ENCODE measurements around the gene CHP1. TPM values are rescaled to one million over a fixed set of nuclear protein-coding genes. Genes with fewer than 3 reads are reported as not detected.

CHP1 gene
- total and polyA plus RNA-seq, 9 of the 15 experiments (the other 6 are each of a cell fraction or from before 2014, with no cell fraction given), result 31.7 to 83.4 (median 67.6) TPM

DNA sequence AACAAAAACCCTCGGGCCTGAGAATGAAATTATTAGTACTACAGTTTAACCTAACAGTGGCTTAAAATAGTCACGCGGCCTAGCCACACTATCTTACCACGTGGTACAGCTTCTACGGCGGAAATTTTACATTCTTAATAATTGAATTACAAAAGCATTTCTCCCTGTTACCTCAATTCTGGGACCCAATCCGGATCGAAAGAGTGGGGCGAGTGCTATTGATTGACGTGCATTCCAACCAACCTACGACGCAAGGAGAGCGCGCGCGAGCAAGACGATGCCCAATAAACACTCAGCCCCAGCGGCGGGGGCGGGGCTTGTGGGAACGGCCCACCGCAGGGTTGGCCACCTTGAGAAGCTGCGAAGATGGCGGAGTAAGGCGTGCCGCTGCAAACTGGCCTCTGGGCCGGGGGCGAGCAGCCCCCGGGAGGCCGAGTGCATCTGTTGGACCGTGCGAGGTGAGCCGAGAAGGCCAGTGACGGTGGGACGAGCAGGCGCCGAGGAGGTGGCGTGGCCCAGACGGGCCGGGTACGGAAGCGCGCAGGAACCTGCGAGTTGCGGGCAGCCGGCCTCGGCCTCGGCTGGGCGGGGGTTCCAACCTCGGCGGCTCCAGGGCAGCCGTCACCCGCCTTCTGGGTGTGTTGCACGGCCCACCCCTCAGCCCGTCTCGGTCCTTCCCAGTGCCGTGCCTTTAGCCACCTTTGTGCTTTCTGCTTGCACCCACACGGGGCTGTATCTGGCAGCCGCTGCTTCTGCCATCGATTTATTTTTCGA is 52.8 kb downstream of the CHP1 start (continued):
- TF ChIP-seq FOXA3 (CRISPR knock-in tag; conservative IDR thresholded peaks at IDR 0.05 in 1 of 2, IDR thresholded peaks at IDR 0.05 in 1 of 2), result no peak
- no peak for TF ChIP-seq ZNF695 (CRISPR knock-in tag; IDR thresholded peaks at IDR 0.05)
- TF ChIP-seq, protein P1, sequence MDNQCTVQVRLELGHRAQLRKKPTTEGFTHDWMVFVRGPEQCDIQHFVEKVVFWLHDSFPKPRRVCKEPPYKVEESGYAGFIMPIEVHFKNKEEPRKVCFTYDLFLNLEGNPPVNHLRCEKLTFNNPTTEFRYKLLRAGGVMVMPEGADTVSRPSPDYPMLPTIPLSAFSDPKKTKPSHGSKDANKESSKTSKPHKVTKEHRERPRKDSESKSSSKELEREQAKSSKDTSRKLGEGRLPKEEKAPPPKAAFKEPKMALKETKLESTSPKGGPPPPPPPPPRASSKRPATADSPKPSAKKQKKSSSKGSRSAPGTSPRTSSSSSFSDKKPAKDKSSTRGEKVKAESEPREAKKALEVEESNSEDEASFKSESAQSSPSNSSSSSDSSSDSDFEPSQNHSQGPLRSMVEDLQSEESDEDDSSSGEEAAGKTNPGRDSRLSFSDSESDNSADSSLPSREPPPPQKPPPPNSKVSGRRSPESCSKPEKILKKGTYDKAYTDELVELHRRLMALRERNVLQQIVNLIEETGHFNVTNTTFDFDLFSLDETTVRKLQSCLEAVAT (IDR thresholded peaks at IDR 0.05), result peak; percentile 38 to 67; a peak in 2 of 4 replicates
- peak; percentile 97 for TF ChIP-seq MBD2 (IDR thresholded peaks at IDR 0.05; ENCODE audit: borderline replicate concordance, low read depth)
- no peak for TF ChIP-seq ZBTB17 (CRISPR knock-in tag; IDR thresholded peaks at IDR 0.05)
- no peak for TF ChIP-seq PHB2 (IDR thresholded peaks at IDR 0.05; ENCODE audit: low read depth)
- no peak for TF ChIP-seq NR1H2 (CRISPR knock-in tag; IDR thresholded peaks at IDR 0.05)
- TF ChIP-seq, protein P2, sequence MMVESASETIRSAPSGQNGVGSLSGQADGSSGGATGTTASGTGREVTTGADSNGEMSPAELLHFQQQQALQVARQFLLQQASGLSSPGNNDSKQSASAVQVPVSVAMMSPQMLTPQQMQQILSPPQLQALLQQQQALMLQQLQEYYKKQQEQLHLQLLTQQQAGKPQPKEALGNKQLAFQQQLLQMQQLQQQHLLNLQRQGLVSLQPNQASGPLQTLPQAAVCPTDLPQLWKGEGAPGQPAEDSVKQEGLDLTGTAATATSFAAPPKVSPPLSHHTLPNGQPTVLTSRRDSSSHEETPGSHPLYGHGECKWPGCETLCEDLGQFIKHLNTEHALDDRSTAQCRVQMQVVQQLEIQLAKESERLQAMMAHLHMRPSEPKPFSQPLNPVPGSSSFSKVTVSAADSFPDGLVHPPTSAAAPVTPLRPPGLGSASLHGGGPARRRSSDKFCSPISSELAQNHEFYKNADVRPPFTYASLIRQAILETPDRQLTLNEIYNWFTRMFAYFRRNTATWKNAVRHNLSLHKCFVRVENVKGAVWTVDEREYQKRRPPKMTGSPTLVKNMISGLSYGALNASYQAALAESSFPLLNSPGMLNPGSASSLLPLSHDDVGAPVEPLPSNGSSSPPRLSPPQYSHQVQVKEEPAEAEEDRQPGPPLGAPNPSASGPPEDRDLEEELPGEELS (CRISPR knock-in tag; IDR thresholded peaks at IDR 0.05; ENCODE audit: borderline replicate concordance), result peak; percentile 82; the same call in 1 of the 2 replicates
- no peak for TF ChIP-seq TAF15 (IDR thresholded peaks at IDR 0.05; ENCODE audit: low read depth, low read length)
- TF ChIP-seq, protein P3, sequence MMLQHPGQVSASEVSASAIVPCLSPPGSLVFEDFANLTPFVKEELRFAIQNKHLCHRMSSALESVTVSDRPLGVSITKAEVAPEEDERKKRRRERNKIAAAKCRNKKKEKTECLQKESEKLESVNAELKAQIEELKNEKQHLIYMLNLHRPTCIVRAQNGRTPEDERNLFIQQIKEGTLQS (IDR thresholded peaks at IDR 0.05), result peak; percentile 18; the same call in 1 of the 2 replicates
- TF ChIP-seq, protein P3 (CRISPR knock-in tag; conservative IDR thresholded peaks at IDR 0.05), result no peak
- peak; percentile 97 for TF ChIP-seq TAF9B (IDR thresholded peaks at IDR 0.05; ENCODE audit: partially characterized antibody)
- TF ChIP-seq RHOXF2B (CRISPR knock-in tag; conservative IDR thresholded peaks at IDR 0.05), result no peak
- TF ChIP-seq MEF2D (tag; conservative IDR thresholded peaks at IDR 0.05; ENCODE audit: low read depth), result no peak
- no peak for TF ChIP-seq PRMT5 (CRISPR knock-in tag; IDR thresholded peaks at IDR 0.05)
- TF ChIP-seq, protein P4, sequence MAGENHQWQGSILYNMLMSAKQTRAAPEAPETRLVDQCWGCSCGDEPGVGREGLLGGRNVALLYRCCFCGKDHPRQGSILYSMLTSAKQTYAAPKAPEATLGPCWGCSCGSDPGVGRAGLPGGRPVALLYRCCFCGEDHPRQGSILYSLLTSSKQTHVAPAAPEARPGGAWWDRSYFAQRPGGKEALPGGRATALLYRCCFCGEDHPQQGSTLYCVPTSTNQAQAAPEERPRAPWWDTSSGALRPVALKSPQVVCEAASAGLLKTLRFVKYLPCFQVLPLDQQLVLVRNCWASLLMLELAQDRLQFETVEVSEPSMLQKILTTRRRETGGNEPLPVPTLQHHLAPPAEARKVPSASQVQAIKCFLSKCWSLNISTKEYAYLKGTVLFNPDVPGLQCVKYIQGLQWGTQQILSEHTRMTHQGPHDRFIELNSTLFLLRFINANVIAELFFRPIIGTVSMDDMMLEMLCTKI (IDR thresholded peaks at IDR 0.05; ENCODE audit: partially characterized antibody), result no peak
- TF ChIP-seq, protein P5, sequence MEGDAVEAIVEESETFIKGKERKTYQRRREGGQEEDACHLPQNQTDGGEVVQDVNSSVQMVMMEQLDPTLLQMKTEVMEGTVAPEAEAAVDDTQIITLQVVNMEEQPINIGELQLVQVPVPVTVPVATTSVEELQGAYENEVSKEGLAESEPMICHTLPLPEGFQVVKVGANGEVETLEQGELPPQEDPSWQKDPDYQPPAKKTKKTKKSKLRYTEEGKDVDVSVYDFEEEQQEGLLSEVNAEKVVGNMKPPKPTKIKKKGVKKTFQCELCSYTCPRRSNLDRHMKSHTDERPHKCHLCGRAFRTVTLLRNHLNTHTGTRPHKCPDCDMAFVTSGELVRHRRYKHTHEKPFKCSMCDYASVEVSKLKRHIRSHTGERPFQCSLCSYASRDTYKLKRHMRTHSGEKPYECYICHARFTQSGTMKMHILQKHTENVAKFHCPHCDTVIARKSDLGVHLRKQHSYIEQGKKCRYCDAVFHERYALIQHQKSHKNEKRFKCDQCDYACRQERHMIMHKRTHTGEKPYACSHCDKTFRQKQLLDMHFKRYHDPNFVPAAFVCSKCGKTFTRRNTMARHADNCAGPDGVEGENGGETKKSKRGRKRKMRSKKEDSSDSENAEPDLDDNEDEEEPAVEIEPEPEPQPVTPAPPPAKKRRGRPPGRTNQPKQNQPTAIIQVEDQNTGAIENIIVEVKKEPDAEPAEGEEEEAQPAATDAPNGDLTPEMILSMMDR (IDR thresholded peaks at IDR 0.05 in 2 of 3, conservative IDR thresholded peaks at IDR 0.05 in 1 of 3; ENCODE audit: insufficient read depth in 2 of 3, low read depth in 1 of 3, low read length in 3 of 3), result no peak
- TF ChIP-seq MCM7 (IDR thresholded peaks at IDR 0.05), result no peak
- peak; percentile 67 for TF ChIP-seq PCBP1 (IDR thresholded peaks at IDR 0.05; ENCODE audit: low read depth, low read length, poor library complexity, severe bottlenecking)
- no peak for TF ChIP-seq DIDO1 (tag; IDR thresholded peaks at IDR 0.05; ENCODE audit: low read depth)

All from K562 (cell line).